Hepatic stellate cell (primary cell): ENCODE measurements around the gene PIAS1.
"Not testable (repeated sequence)": the region's sequence is repeated elsewhere in the genome, so short reads cannot be mapped to it uniquely, and the experiment has no call there.

Source experiments
- DNase-seq: peaks from one replicate; pipeline ENCODE4 v3.0.0; 2011; ENCODE audit warnings: low spot score

PIAS1 gene

GRCh38 chr15:68034719-68035293 lies 19.3 kb upstream of the PIAS1 start:
- no peak for DNase-seq

- no peak for DNase-seq
These were observed 15.9 kb upstream of the PIAS1 start for GRCh38 chr15:68038246-68038645.

GRCh38 chr15:68040144-68040543 lies 14.0 kb upstream of the PIAS1 start:
- DNase-seq, result no peak

- DNase-seq, result no peak
These were observed 11.8 kb upstream of the PIAS1 start for GRCh38 chr15:68042156-68042854.

GRCh38 chr15:68042855-68043222 lies 11.3 kb upstream of the PIAS1 start:
- DNase-seq, result no peak

- DNase-seq, result no peak
These were observed 8.5 kb upstream of the PIAS1 start for GRCh38 chr15:68045289-68046265.

GRCh38 chr15:68047826-68048225 lies 6.3 kb upstream of the PIAS1 start:
- DNase-seq, result no peak

GRCh38 chr15:68051109-68051508 lies 3.0 kb upstream of the PIAS1 start:
- DNase-seq, result no peak

- DNase-seq, result no peak
These were observed 2.2 kb upstream of the PIAS1 start for GRCh38 chr15:68051907-68052306.

GRCh38 chr15:68052431-68052830 lies 1.7 kb upstream of the PIAS1 start:
- no peak for DNase-seq

GRCh38 chr15:68053001-68053400 lies 1.1 kb upstream of the PIAS1 start:
- no peak for DNase-seq

- peak; percentile 52 for DNase-seq
These were observed 611 bp downstream of the PIAS1 start for GRCh38 chr15:68054628-68055223.

- DNase-seq, result peak; percentile 47
These were observed 1.1 kb downstream of the PIAS1 start for GRCh38 chr15:68055224-68055705.

- no peak for DNase-seq
These were observed 2.2 kb downstream of the PIAS1 start for GRCh38 chr15:68056097-68056865.

GRCh38 chr15:68057034-68057433 lies 2.9 kb downstream of the PIAS1 start:
- no peak for DNase-seq

- no peak for DNase-seq
These were observed 3.6 kb downstream of the PIAS1 start for GRCh38 chr15:68057758-68058157.

- not testable (repeated sequence) for DNase-seq
These were observed 4.9 kb downstream of the PIAS1 start for GRCh38 chr15:68058970-68059369.

- no peak for DNase-seq
These were observed 5.5 kb downstream of the PIAS1 start for GRCh38 chr15:68059630-68060029.

GRCh38 chr15:68061171-68061570 lies 7.1 kb downstream of the PIAS1 start:
- DNase-seq, result no peak

GRCh38 chr15:68061602-68062001 lies 7.5 kb downstream of the PIAS1 start:
- DNase-seq, result no peak

- no peak for DNase-seq
These were observed 8.1 kb downstream of the PIAS1 start for GRCh38 chr15:68062214-68062613.
